ENCODE data around the gene B3GNT8. TPM values are rescaled to one million over a fixed set of nuclear protein-coding genes. Genes with fewer than 3 reads are reported as not detected.
"Not testable (repeated sequence)": the region's sequence is repeated elsewhere in the genome, so short reads cannot be mapped to it uniquely, and the experiment has no call there.

B3GNT8 gene
- total RNA-seq, 1 donor: 0.86 TPM

GRCh38 chr19:41386442-41386841 is 40.7 kb downstream of the B3GNT8 start:
- TF ChIP-seq CTCF (IDR thresholded peaks at IDR 0.05; ENCODE audit: insufficient read depth, low read depth, low read length): no peak
- DNase-seq (ENCODE audit: low read depth): peak; percentile 50

GRCh38 chr19:41384351-41384750 is 42.8 kb downstream of the B3GNT8 start:
- TF ChIP-seq CTCF (IDR thresholded peaks at IDR 0.05; ENCODE audit: insufficient read depth, low read depth, low read length): no peak
- no peak for DNase-seq (ENCODE audit: low read depth)
- H3K4me3 ChIP-seq (ENCODE audit: low read depth, low read length): no peak overlapping the region

More at GRCh38 chr19:41386442-41386841, 40.7 kb downstream of the B3GNT8 start:
- H3K4me3 ChIP-seq (ENCODE audit: low read depth, low read length): no peak overlapping the region

- DNase-seq (ENCODE audit: low read depth); H3K4me3 ChIP-seq (ENCODE audit: low read depth, low read length): not testable (repeated sequence)
Measured at GRCh38 chr19:41381536-41381935, 45.6 kb downstream of the B3GNT8 start.

GRCh38 chr19:41377977-41378709 is 49.0 kb downstream of the B3GNT8 start:
- DNase-seq (ENCODE audit: low read depth): peak; percentile 48
- peak; percentile 36 for TF ChIP-seq CTCF (IDR thresholded peaks at IDR 0.05; ENCODE audit: insufficient read depth, low read depth, low read length)

GRCh38 chr19:41376998-41377365 is 50.2 kb downstream of the B3GNT8 start:
- H3K4me3 ChIP-seq (ENCODE audit: low read depth, low read length): peak overlapping the region; percentile 67

More at GRCh38 chr19:41377977-41378709, 49.0 kb downstream of the B3GNT8 start:
- no peak overlapping the region for H3K4me3 ChIP-seq (ENCODE audit: low read depth, low read length)

GRCh38 chr19:41376241-41376997 is 50.8 kb downstream of the B3GNT8 start, which contains the start of gene TMEM91:
TMEM91 (plus strand) TSS chr19:41376533; CDS start chr19:41378310, 1,777 bp downstream.
- peak; percentile 71 for DNase-seq (ENCODE audit: low read depth)
- no peak for TF ChIP-seq CTCF (IDR thresholded peaks at IDR 0.05; ENCODE audit: insufficient read depth, low read depth, low read length)
- H3K4me3 ChIP-seq (ENCODE audit: low read depth, low read length): peak within 1 kb of the TSS; percentile 67

More at GRCh38 chr19:41376998-41377365, 50.2 kb downstream of the B3GNT8 start:
- no peak for DNase-seq (ENCODE audit: low read depth)
- no peak for TF ChIP-seq CTCF (IDR thresholded peaks at IDR 0.05; ENCODE audit: insufficient read depth, low read depth, low read length)

Small RNA genes within 50 kb of the gene (small RNA-seq; reads per million reads assigned to genes)
- gene RF00017: not detected

Other genes starting within 250 kb of the B3GNT8 start
- gene CYP2S1, start 234.2 kb downstream of the B3GNT8 start, total RNA-seq: 1.6 and 1.7 TPM in 2 replicates
- gene AXL, start 208.2 kb downstream of the B3GNT8 start, total RNA-seq: 360 and 363 TPM in 2 replicates
- gene HNRNPUL1, start 163.0 kb downstream of the B3GNT8 start, total RNA-seq: 123 and 128 TPM in 2 replicates
- 9.7 and 11.2 TPM in 2 replicates for gene CCDC97, start 117.2 kb downstream of the B3GNT8 start, total RNA-seq
- gene TGFB1, start 73.5 kb downstream of the B3GNT8 start, total RNA-seq: 7.8 and 16.8 TPM in 2 replicates
- 3.5 and 4.5 TPM in 2 replicates for gene B9D2, start 63.2 kb downstream of the B3GNT8 start, total RNA-seq
- gene TMEM91, start 50.8 kb downstream of the B3GNT8 start, total RNA-seq: 2.6 and 5.5 TPM in 2 replicates
- gene EXOSC5, start 30.0 kb downstream of the B3GNT8 start, total RNA-seq: 12.5 and 15.1 TPM in 2 replicates
- 21.2 and 24.8 TPM in 2 replicates for gene BCKDHA, start 29.6 kb downstream of the B3GNT8 start, total RNA-seq
- 39.3 and 43.2 TPM in 2 replicates for gene DMAC2, start 12.5 kb upstream of the B3GNT8 start, total RNA-seq
- not detected in 2 replicates for gene ERICH4, start 15.8 kb upstream of the B3GNT8 start, total RNA-seq
- not detected in 2 replicates for gene CEACAM21, start 148.8 kb upstream of the B3GNT8 start, total RNA-seq
- not detected in 2 replicates for gene CEACAM4, start 199.7 kb upstream of the B3GNT8 start, total RNA-seq